Mucosa of descending colon (tissue), 3 donors: ENCODE results near the gene GPATCH11. TPM values are rescaled to one million over a fixed set of nuclear protein-coding genes. Genes with fewer than 3 reads are reported as not detected.

ENCODE experiments used
- ATAC-seq: fragments of 200-7000 bp; cut with Tn5 transposase; one replicate; pipeline ENCODE4 v1.9.1; 2020; ENCODE audit warnings: mild to moderate bottlenecking, moderate library complexity
- DNase-seq, 3 donors: peaks; one replicate each; pipeline ENCODE4 v3.0.0-alpha.2; 2020
- H3K36me3 ChIP-seq: fragments of 200-600 bp; one replicate; pipeline ENCODE4 v1.8.0; 2021; ENCODE audit warnings: low read depth, mild to moderate bottlenecking
- H3K4me1 ChIP-seq: fragments of 200-600 bp; one replicate; pipeline ENCODE4 v1.8.0; 2021; ENCODE audit warnings: low read depth, mild to moderate bottlenecking
- H3K4me3 ChIP-seq: fragments of 200-600 bp; one replicate; pipeline ENCODE4 v1.8.0; 2021; ENCODE audit warnings: mild to moderate bottlenecking
- H3K9me3 ChIP-seq: fragments of 200-600 bp; one replicate; pipeline ENCODE4 v1.8.0; 2021; ENCODE audit warnings: mild to moderate bottlenecking
- intact Hi-C, 2 donors: fragments of 100-400 bp; cut with DNase I in 1 of 2; cut with micrococcal nuclease in 1 of 2; formaldehyde crosslinking; loops; one replicate each; pipeline versions ENCODE4 v1.11.0 to v1.11.1; 2022; cut with DNase I, micrococcal nuclease
- long read RNA-seq, 2 donors: library from polyadenylated mRNA; unstranded; transcript quantifications; one replicate each; pipeline ENCODE4 v2.0.0, GENCODE V29; 2019 to 2021
- total RNA-seq, 3 donors: library from RNA; stranded (reverse); fragmentation: NEBNext Ultra II Directional in 2 of 3; extraction: Animal tissue kit (Norgen Biotek cat#: 25700) in 2 of 3; gene quantifications; one replicate each; pipeline versions ENCODE4 v1.2.1 to v1.2.4, GENCODE V29; 2021 to 2023
- TF ChIP-seq, protein P1 (sequence below): fragments of 200-600 bp; IDR thresholded peaks from one replicate; pipeline ENCODE4 v1.8.0; 2022; ENCODE audit warnings: antibody characterized with exemption, mild to moderate bottlenecking
- donor health status: DM: no; HTN: no; CAD: no; lungs with moderate emphysema.
- donor health status: DM: no; HTN: no; CAD: no.
- donor health status: DM: no; HTN: yes; CAD: no.

The GPATCH11 gene
- total RNA-seq = 1 to 10 TPM; 5.6 to 7.8 (median 6.4) TPM
- long read RNA-seq, donor 1, transcript GPATCH11-202 (9 exons, 3,906 nt) = major isoform, 9 of 13 reads
- long read RNA-seq, donor 1, partial matches to known transcripts = 2 of 13 reads
- long read RNA-seq, donor 1, other reads (novel, unspliced or antisense) = 2 of 13 reads
- long read RNA-seq, donor 2, partial matches to known transcripts = 3 of 4 reads
- long read RNA-seq, donor 2, other reads (novel, unspliced or antisense) = 1 of 4 reads

DNA sequence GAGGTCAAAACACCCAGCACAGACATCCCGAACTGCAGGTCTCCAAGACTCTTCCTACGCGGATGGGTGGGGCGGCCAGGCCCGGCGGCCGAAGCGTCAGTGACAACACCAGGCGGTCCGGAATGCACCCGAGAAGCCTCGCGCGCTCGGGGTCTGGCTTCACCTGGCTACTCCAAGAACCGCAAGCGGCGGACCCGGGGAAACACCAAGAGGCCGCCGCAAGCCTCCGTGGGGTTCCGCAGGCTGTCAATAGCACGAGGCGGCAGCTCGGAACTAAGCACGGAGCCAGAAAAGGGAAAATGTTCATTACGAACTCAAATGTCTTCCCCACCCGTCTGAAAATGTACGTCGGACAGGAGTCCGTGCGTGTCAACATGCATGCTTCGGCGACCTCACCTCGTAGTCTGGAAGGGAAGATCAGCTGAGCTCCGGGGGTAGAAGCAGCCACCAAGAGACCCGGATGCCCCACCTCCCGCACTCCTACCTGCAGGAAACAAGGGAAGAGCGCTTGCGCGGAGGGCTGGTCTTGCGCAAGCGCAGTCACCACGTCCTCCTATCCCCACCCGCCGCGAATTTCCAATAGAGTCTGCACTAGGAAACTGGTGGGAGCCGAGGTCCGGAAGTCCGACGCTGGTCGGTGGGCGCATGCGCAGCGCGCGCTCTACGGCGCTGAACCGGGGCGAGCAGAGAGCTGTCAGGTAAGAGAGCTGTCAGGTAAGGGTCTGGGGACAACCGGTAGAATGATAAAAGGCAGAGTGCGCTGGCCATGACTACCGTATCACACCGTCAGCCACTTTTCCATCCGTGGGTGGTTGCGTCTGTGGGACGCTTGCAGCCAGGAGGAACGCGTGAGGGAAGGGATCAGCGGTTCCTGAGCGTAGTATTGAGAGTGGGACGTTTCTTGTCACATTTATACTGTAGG, at the start of gene GPATCH11, which contains the start of gene HEATR5B:
GPATCH11 (plus strand) TSS at position 646 of the 922 bp plus-strand sequence. CDS start 3,864 bp downstream, outside the sequence.
HEATR5B (minus strand) TSS at position 500 of the 922 bp plus-strand sequence. CDS start 958 bp downstream, outside the sequence.
- peak; percentile 99 for ATAC-seq
- H3K4me1 ChIP-seq = peaks cover 6% of the 10 kb centered on the region

GRCh38 chr2:37037771-37038170, 46.5 kb upstream of the GPATCH11 start:
- Histone ChIP-seq H3K9me3 (no peaks in the 10 kb centered on the region), H3K4me3 (no peak overlapping the region), H3K4me1 (no peaks in the 10 kb centered on the region), H3K36me3 (peaks cover 4% of the 10 kb centered on the region)
- DNase-seq (no peak), ATAC-seq (no peak)
- intact Hi-C loops = no loop called here
- TF ChIP-seq, protein P1, sequence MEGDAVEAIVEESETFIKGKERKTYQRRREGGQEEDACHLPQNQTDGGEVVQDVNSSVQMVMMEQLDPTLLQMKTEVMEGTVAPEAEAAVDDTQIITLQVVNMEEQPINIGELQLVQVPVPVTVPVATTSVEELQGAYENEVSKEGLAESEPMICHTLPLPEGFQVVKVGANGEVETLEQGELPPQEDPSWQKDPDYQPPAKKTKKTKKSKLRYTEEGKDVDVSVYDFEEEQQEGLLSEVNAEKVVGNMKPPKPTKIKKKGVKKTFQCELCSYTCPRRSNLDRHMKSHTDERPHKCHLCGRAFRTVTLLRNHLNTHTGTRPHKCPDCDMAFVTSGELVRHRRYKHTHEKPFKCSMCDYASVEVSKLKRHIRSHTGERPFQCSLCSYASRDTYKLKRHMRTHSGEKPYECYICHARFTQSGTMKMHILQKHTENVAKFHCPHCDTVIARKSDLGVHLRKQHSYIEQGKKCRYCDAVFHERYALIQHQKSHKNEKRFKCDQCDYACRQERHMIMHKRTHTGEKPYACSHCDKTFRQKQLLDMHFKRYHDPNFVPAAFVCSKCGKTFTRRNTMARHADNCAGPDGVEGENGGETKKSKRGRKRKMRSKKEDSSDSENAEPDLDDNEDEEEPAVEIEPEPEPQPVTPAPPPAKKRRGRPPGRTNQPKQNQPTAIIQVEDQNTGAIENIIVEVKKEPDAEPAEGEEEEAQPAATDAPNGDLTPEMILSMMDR = no peak

More for the DNA sequence above, at the start of gene GPATCH11, which contains the start of gene HEATR5B:
- Histone ChIP-seq H3K9me3 (no peaks in the 10 kb centered on the region), H3K36me3 (no peaks in the 10 kb centered on the region), H3K4me3 (peak within 1 kb of the TSS; percentile 60)
- TF ChIP-seq, protein P1 = no peak
- DNase-seq = peak; percentile 96 to 97 (median 96)
- intact Hi-C loops = no loop called here

GRCh38 chr2:37039580-37039979, 44.7 kb upstream of the GPATCH11 start:
- no peaks in the 10 kb centered on the region for H3K9me3 ChIP-seq
- peaks cover 4% of the 10 kb centered on the region for H3K36me3 ChIP-seq
- no peaks in the 10 kb centered on the region for H3K4me1 ChIP-seq
- TF ChIP-seq, protein P1 = no peak
- no peak overlapping the region for H3K4me3 ChIP-seq
- DNase-seq (no peak), ATAC-seq (no peak)
- intact Hi-C loops = no loop called here

- TF ChIP-seq, protein P1 = no peak
- intact Hi-C loops = no loop called here
- no peak for DNase-seq
Measured at GRCh38 chr2:37052600-37053332, 31.6 kb upstream of the GPATCH11 start.

GRCh38 chr2:37059841-37060240, 24.5 kb upstream of the GPATCH11 start:
- Histone ChIP-seq H3K36me3 (peaks cover 4% of the 10 kb centered on the region), H3K4me1 (no peaks in the 10 kb centered on the region), H3K9me3 (no peaks in the 10 kb centered on the region), H3K4me3 (no peak overlapping the region)
- TF ChIP-seq, protein P1 = no peak
- intact Hi-C loops = no loop called here
- no peak for ATAC-seq
- no peak for DNase-seq

More at GRCh38 chr2:37052600-37053332, 31.6 kb upstream of the GPATCH11 start:
- no peaks in the 10 kb centered on the region for H3K9me3 ChIP-seq
- no peak for ATAC-seq
- no peaks in the 10 kb centered on the region for H3K36me3 ChIP-seq
- no peaks in the 10 kb centered on the region for H3K4me1 ChIP-seq
- H3K4me3 ChIP-seq = no peak overlapping the region
